ENCODE results near the gene ULK4.

- TF ChIP-seq CTCF (IDR thresholded peaks at IDR 0.05) (no peak), POLR2A (IDR thresholded peaks at IDR 0.05) (no peak)
Observed at GRCh38 chr3:41872157-41872556, 89.7 kb downstream of the ULK4 start.
